Ishikawa (cell line): ENCODE data around the gene EDEM3.

Experiments
- CEBPB ChIP-seq: IDR thresholded peaks from 2 replicates; pipeline ENCODE4 v1.6.1; 2012
- EP300 ChIP-seq: IDR thresholded peaks from 2 replicates; pipeline ENCODE4 v1.6.1; 2012; ENCODE audit warnings: borderline replicate concordance
- MAX ChIP-seq: IDR thresholded peaks from 2 replicates; pipeline ENCODE4 v1.6.1; 2012
- NFIC ChIP-seq: IDR thresholded peaks from 2 replicates; pipeline ENCODE4 v1.6.1; 2012
- RAD21 ChIP-seq: IDR thresholded peaks from 2 replicates; pipeline ENCODE4 v1.6.1; 2012; ENCODE audit warnings: low read depth
- TAF1 ChIP-seq: IDR thresholded peaks from 2 replicates; pipeline ENCODE4 v1.6.1; 2012; ENCODE audit warnings: low read depth, mild to moderate bottlenecking
- TCF12 ChIP-seq: IDR thresholded peaks from 2 replicates; pipeline ENCODE4 v1.6.1; 2012; ENCODE audit warnings: low read depth
- TEAD4 ChIP-seq: IDR thresholded peaks from 2 replicates; pipeline ENCODE4 v1.6.1; 2012
- YY1 ChIP-seq: IDR thresholded peaks from 2 replicates; pipeline ENCODE4 v1.6.1; 2012; ENCODE audit warnings: low read depth
- ZBTB7A ChIP-seq: IDR thresholded peaks from 2 replicates; pipeline ENCODE4 v1.6.1; 2012; ENCODE audit warnings: low read depth
- TF ChIP-seq, protein P1 (sequence below): IDR thresholded peaks from 2 replicates; pipeline ENCODE4 v1.6.1; 2012; ENCODE audit warnings: low read depth, mild to moderate bottlenecking

- TF ChIP-seq RAD21 (no peak), MAX (no peak), EP300 (no peak), TEAD4 (no peak), CEBPB (no peak), TCF12 (no peak), TAF1 (no peak), YY1 (no peak), NFIC (no peak), ZBTB7A (no peak)
- TF ChIP-seq, protein P1, sequence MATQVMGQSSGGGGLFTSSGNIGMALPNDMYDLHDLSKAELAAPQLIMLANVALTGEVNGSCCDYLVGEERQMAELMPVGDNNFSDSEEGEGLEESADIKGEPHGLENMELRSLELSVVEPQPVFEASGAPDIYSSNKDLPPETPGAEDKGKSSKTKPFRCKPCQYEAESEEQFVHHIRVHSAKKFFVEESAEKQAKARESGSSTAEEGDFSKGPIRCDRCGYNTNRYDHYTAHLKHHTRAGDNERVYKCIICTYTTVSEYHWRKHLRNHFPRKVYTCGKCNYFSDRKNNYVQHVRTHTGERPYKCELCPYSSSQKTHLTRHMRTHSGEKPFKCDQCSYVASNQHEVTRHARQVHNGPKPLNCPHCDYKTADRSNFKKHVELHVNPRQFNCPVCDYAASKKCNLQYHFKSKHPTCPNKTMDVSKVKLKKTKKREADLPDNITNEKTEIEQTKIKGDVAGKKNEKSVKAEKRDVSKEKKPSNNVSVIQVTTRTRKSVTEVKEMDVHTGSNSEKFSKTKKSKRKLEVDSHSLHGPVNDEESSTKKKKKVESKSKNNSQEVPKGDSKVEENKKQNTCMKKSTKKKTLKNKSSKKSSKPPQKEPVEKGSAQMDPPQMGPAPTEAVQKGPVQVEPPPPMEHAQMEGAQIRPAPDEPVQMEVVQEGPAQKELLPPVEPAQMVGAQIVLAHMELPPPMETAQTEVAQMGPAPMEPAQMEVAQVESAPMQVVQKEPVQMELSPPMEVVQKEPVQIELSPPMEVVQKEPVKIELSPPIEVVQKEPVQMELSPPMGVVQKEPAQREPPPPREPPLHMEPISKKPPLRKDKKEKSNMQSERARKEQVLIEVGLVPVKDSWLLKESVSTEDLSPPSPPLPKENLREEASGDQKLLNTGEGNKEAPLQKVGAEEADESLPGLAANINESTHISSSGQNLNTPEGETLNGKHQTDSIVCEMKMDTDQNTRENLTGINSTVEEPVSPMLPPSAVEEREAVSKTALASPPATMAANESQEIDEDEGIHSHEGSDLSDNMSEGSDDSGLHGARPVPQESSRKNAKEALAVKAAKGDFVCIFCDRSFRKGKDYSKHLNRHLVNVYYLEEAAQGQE: no peak
Observed at GRCh38 chr1:184658055-184658454, 96.6 kb downstream of the EDEM3 start.
